Amniotic stem cell (primary cell): Measurements from ENCODE around the gene CHAT.
A peak's percentile ranks its signal among the peaks of the same experiment; 100 is the strongest.

Experiments used
- DNase-seq: peaks from one replicate; lab custom pipeline; 2025; lab: John Stamatoyannopoulos, UW

The CHAT gene

DNA sequence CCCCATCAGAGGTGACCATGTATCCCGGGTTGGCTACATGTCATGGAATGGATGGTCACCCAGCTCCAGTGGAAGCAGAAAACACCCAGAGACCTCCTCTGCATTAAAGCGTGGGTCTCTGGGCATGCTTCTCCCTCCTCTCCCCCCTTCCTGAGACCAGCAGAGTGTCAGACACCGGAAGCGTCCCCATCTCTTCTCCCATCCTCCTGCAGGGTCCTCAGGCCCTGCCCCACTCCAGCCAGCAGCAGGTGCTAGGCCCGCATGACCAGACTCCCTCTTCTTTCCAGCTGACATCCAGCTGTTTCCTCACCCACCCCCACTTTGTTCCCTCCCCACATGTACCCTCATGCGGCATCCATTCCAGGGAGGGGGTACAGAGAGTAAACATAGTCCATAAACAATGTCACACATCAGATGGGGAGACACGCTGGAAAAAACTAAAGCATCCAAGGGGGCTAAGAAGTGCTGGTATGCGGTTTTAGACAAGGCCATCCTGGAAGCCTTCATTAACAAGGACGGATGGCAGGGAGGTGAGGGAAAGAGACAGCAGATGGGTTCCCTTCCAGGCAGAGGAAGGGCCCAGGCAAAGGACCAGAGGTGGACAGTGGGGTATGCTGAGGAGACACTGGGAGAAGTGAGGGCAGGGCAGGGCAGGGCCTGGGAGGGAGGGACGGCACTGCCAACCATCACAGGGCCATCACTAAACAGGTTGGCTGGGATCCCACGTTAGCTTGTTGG, 16.2 kb upstream of the CHAT start:
- DNase-seq = no peak

- DNase-seq = no peak
Observed at GRCh38 chr10:49598164-49598856, 15.5 kb upstream of the CHAT start.

DNA sequence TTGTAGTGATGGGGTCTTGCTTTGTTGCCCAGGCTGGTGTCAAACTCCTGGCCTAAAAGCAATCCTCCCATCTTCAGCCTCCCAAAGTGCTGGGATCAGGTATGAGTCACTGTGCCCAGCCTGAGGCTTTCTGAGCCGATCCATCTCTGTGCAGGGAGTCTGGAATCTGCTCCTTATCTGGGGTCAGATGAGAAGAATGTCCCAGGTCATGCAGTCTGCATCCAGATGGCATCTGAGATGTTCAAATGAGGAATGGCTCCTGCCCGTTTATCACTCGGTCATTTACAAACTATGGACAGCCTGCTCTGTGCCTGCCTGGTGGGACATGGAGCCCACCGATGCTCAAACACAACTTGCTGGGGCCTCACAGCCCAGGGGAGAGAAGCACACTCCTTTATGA, 14.9 kb upstream of the CHAT start:
- no peak for DNase-seq

GRCh38 chr10:49599546-49599945, 14.3 kb upstream of the CHAT start:
- no peak for DNase-seq

GRCh38 chr10:49600046-49600445, 13.8 kb upstream of the CHAT start:
- DNase-seq = no peak

DNA sequence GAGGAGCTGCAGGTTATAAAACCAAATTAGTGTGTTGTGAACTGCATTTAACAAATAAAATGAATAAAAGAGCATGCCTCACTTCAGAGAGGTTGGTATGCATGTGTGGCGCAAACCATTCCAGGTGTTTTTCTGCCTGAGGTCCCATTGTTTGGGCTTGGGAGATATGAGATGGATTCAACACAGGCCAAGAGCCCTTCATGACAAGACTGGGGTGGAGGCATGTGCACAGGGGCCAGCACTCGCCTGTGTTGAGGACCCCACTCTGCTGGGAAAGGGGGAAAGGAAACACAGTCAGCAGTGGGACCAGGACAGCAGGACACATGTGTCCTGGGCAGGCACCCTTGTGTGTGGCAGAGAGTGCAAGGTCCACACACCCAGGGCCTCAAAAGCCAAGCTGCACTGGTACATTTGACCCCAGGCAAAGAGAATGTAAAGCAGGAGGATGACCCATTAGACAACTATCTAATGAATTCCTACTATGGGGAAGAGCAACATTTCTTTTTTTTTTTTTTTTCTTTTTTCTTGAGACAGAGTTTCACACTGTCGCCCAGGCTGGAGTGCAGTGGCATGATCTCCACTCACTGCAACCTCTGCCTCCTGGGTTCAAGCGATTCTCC, 12.9 kb upstream of the CHAT start:
- DNase-seq = no peak

GRCh38 chr10:49601857-49602256, 12.0 kb upstream of the CHAT start:
- no peak for DNase-seq

DNA sequence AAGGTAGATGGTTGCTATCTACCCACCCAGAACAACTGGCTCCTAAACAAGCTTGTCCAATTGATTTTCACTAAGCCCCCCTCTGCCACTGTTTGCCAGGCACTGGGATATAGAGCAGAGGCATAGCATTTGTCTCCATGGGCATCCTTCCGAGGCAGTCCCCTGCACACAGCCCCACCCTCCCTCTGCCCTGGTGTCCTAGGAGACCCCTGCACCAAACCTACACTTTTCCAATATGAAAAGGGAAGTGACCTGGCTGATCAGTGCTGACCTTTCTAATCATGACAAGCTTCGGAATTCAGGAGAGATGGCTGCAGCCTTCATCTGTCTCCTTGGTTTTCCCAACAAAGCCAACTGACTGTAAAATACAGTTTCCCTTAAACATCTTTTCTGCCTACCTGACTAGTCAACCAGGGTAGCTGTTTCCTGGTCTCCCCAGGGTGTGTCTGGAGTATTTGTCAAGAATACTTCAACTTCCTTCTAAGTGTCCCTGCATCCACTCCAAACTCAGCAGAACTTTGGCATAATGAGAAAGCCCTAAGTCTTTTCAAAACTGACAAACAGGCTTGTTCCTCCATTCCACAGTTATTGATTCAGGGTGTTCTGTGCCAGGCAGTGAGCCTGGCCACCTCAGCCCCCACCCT, 11.3 kb upstream of the CHAT start:
- no peak for DNase-seq

DNA sequence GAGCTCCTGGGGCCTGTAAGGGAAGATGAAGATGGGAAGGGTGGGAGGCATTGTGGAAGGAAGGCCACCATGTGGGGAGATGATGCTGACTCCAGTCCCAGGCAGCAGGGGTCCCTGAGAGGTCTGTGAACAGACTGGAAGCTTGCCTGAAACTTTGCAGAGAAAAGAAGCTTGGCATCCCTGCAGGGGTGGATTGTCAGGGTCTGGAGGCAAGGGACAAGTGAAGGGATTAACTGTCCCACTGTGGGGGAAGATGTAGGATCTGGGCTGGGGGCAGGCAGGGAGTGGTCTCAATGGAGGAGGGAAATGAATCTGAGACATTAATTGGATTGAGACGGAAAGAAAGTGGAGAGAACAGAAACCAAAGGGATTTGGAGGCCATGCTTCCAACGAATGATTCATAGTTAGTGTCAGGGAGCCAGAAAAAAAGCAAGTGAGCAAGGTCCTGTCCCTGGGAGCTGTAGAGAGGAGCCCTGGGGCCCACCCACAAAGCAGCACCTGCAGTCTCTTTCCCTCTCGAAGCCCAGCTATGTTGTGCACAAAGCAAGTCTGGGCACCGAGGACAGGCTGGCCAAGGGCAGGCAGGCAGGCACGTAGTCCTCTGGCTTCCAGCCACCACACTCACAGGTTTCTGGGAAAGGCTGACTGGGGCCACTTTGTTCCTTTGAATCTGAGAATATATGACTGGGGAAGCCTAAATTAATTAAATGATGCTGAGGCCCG, 8.5 kb upstream of the CHAT start:
- no peak for DNase-seq

- no peak for DNase-seq
Observed at GRCh38 chr10:49605939-49606509, 7.8 kb upstream of the CHAT start.

DNA sequence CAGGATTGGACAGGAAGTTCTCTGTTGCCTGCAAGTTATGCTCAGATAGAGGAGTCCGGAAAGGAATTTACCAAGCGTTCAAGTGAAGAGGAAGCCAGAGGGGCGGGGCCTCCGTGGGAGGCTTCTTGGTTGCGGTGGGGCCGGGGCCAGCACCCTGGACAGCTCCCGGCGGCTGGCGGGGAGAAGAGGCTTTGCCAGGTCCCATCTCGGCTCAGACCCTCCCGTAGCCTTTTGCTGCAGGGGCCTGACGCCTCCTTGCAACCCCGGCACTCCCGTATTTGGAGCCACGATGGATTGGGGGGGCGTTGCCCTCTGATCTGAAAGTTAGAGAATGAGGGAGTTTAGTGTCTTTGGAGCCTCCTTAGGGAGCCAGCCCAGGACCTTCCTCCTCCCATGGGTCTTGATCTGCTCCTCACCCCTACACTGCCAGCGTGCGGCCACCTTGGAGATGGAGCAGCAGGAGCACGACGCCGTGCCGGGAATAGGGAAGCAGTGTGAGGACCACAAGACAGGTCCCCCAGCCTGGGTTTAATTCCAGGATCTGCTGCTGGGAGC, 6.8 kb upstream of the CHAT start:
- DNase-seq = peak; percentile 4

DNA sequence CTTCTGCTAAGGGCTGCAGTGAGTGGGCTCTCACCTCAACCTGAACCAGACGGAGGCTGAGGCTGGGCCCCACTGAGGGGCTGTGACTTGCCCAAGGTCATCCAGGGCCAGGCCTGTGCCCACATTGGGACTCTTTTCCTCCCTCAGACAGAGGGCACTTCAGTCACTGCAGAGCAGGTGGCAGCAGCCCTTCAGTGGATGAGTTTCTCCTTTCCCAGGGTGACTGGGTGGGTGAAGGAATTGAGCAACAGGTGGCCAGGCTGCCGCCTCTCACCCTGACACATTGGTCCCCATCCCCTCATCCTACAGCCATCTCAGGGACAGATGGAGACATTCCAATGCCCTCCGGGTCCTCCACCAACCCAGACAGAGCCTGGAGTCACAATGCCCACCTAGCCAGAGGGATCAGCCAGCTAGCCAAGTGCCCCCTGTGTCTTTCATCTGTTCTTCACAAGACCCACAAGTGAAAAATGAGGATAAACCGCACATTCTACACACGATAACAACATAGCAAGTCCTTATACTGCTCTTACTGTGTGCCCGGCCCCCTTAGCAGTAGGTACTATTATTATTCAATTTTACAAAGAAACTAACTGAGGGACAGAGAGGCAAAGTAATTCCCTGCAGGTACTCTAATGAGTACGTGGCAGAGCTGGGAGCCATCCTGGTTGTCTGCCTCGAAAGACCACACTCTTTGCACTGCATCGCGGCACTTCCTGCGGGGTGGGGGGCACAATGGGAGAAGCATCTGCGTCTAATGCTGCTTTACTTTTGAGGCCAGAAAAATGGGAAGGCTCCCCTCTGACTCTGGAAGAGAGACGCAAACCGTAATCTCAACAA, 5.5 kb upstream of the CHAT start:
- no peak for DNase-seq

- no peak for DNase-seq
Observed at GRCh38 chr10:49609006-49609282, 4.9 kb upstream of the CHAT start.

GRCh38 chr10:49609283-49610113, 4.3 kb upstream of the CHAT start:
- DNase-seq = no peak

- DNase-seq = no peak
Observed at GRCh38 chr10:49610114-49610457, 3.8 kb upstream of the CHAT start, which contains the start of gene SLC18A3. Gene SLC18A3 (plus strand): TSS chr10:49610310. CDS start chr10:49610741, 431 bp downstream.

DNA sequence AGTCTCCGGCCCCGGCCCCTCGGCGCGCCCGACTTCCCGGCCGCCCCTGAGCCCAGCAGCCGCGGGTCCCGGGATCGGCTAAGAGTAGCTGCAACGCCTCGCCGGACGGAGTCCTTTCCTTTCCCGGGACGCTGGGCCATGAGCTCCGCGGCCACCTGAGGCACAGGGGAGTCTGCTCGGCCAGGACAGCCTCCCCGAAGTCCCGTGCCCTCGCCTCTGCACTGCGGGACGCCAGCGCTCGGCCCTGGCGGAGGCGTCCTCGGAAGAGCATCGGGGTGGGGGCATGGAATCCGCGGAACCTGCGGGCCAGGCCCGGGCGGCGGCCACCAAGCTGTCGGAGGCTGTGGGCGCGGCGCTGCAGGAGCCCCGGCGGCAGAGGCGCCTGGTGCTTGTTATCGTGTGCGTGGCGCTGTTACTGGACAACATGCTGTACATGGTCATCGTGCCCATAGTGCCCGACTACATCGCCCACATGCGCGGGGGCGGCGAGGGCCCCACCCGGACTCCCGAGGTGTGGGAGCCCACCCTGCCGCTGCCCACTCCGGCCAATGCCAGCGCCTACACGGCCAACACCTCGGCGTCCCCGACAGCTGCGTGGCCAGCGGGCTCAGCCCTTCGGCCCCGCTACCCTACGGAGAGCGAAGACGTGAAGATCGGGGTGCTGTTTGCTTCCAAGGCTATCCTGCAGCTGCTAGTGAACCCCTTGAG, 3.2 kb upstream of the CHAT start:
- no peak for DNase-seq

GRCh38 chr10:49611166-49611815, 2.5 kb upstream of the CHAT start:
- DNase-seq = no peak

DNA sequence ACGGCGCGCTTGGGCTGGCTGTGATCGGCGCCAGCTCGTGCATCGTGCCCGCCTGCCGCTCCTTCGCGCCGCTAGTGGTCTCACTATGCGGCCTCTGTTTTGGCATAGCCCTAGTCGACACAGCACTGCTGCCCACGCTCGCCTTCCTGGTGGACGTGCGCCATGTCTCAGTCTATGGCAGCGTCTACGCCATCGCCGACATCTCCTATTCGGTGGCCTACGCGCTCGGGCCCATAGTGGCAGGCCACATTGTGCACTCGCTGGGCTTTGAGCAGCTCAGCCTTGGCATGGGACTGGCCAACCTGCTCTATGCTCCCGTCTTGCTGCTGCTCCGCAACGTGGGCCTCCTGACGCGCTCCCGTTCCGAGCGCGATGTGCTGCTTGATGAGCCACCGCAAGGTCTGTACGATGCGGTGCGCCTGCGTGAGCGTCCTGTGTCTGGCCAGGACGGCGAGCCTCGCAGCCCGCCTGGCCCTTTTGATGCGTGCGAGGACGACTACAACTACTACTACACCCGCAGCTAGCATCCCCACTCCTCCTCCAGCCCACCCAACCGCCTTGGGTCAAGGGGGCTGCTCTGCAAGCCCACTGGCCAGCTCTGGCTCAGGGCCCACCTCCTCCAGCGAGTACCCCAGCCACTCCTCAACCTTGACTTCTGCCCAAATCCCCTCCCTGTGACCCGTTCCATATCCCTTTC, 1.9 kb upstream of the CHAT start:
- no peak for DNase-seq
